GM19023 (cell line): ENCODE results near the gene SLITRK5.
A peak's percentile ranks its signal among the peaks of the same experiment; 100 is the strongest.

Experiments used
- ATAC-seq: cut with Tn5 transposase; IDR thresholded peaks from one replicate; pipeline ENCODE4 v1.9.1; 2021; ENCODE audit warnings: mild to moderate bottlenecking, moderate library complexity; ENCODE audit not compliant: unreplicated experiment

SLITRK5 gene, protein sequence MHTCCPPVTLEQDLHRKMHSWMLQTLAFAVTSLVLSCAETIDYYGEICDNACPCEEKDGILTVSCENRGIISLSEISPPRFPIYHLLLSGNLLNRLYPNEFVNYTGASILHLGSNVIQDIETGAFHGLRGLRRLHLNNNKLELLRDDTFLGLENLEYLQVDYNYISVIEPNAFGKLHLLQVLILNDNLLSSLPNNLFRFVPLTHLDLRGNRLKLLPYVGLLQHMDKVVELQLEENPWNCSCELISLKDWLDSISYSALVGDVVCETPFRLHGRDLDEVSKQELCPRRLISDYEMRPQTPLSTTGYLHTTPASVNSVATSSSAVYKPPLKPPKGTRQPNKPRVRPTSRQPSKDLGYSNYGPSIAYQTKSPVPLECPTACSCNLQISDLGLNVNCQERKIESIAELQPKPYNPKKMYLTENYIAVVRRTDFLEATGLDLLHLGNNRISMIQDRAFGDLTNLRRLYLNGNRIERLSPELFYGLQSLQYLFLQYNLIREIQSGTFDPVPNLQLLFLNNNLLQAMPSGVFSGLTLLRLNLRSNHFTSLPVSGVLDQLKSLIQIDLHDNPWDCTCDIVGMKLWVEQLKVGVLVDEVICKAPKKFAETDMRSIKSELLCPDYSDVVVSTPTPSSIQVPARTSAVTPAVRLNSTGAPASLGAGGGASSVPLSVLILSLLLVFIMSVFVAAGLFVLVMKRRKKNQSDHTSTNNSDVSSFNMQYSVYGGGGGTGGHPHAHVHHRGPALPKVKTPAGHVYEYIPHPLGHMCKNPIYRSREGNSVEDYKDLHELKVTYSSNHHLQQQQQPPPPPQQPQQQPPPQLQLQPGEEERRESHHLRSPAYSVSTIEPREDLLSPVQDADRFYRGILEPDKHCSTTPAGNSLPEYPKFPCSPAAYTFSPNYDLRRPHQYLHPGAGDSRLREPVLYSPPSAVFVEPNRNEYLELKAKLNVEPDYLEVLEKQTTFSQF

DNA sequence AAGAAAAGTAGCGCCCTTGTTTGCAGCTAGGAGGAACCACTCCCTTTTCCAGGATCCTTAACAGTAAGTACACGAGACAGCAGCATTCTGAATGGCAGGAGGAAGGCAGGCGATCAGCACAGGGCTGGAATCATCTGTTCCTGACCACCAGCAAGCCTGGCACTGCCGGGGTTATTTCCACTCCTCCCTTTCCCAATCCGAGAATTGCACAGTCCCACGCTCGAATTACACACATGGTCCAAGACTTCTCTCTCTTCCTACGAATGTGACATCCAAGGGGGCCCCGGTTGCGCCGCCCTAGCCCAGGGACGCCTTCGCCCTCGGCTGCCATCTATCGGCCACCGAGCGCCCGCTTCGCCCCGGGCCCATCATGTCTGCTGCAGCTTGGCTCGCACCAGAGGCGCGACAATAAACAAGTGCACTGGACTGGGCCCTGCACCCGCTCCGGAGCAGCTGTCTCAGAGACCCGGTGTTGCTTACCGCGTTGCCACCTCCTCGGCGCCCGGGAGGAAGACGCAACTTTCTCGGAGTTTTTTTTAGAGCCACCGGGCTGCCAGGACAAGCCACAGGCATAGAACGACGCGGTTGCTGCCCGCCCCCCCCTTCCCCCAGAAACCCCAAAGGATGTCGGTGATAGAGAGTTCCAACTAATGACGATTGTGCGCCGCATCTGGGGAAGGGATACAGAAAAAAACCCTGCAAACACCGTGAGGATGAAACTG, at the start of gene SLITRK5:
Gene SLITRK5, plus strand, starts transcription at position 341 of the 722 bp plus-strand sequence. CDS start 4,018 bp downstream, outside the sequence.
- ATAC-seq: peak; percentile 98

DNA sequence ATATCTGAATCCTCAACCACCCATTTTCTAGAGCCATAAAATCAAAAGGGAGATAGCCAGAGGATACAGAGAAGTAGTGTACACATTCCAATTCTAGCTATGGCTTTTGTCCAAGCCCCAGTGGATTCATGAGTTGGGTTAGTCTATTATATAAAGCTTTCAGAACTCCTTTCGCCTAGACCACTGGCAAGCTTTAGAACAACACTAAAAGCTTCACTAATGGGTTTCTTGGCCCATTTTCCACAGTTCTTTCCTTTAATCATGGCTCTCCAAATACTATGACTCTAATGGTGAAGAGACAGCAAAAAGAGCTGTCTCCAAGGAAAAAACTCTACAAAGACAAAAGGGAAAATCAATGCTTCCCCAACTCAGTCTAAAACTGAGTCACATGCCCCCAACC, 48.2 kb upstream of the SLITRK5 start:
- ATAC-seq: no peak

GRCh38 chr13:87656306-87656705, 14.9 kb upstream of the SLITRK5 start:
- no peak for ATAC-seq

- ATAC-seq: no peak
These were observed 9.7 kb upstream of the SLITRK5 start for GRCh38 chr13:87661471-87661870.

GRCh38 chr13:87666831-87667230, 4.3 kb upstream of the SLITRK5 start:
- ATAC-seq: no peak

- ATAC-seq: no peak
These were observed 3.5 kb upstream of the SLITRK5 start for GRCh38 chr13:87667686-87668085.

DNA sequence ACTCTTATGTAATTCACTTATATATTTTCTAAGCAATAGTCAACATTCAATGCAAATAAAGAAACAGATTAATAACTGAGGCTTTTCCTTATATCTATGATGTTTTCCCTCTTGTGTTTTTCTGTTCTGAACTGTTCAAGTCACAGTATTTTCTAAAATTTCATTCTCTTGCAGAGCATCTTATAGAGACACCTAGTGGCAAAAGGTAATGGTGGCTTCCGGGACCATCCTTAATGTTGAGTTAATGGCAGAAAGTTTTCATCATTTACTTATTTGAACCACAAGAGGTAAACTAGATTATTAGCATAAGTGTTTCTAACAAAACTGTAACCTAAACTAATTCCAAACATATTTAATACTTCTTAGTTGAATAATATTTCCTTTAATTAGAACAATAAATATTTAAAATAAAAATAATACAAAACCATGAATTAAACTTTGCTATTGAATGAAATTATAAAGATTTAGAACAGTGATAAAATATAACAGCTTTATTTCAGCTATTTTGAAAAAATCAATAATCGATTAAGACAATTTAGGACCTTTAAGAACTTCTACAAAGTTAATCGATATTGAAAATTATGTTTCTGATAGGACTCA, 1.7 kb upstream of the SLITRK5 start:
- no peak for ATAC-seq

DNA sequence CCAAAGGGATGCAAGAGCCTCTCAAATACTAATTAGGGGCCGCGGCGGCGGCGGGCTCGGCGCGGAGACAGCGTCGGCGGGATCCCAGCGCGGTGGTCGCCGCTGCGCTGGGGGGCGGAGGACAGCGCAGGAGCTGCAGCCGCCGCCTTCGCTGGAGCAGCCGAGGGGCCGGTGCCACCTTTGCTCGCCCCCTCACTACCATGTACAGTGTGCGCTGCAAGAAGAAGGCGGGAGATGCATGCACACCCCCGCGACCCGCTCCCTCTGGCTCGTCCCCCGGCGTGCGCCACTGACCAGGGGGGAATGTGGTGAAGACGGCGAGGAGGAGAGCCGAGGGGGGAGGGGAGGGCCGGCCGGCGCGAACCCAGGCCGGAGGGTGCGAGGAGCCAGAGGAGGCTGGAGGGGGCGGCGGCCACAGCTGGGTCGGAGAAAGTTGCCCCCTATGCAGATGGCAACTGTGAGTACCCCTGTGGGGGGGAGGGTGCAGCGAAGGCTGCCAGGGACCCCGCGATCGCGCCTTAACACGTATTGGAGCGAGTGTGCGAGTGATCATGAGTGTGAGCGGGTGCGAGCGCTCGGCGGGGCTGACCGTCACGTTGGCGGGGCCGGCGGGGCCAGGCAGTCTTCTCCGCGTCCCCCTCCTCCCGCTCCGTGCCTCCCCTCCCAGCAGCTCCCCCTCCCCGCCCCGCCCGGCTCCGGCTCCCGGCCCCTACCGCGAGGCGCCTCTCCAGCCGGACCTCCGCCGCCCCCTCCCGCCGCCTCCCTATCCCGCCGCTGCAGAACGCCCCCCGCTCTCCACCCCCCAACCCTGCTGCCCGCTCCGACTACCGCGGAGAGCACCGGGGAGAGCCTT, 808 bp downstream of the SLITRK5 start:
- no peak for ATAC-seq

GRCh38 chr13:87674247-87674738, 3.1 kb downstream of the SLITRK5 start:
- ATAC-seq: no peak

GRCh38 chr13:87675851-87676250, 4.7 kb downstream of the SLITRK5 start:
- no peak for ATAC-seq

- no peak for ATAC-seq
These were observed 5.3 kb downstream of the SLITRK5 start for GRCh38 chr13:87676254-87677042.

DNA sequence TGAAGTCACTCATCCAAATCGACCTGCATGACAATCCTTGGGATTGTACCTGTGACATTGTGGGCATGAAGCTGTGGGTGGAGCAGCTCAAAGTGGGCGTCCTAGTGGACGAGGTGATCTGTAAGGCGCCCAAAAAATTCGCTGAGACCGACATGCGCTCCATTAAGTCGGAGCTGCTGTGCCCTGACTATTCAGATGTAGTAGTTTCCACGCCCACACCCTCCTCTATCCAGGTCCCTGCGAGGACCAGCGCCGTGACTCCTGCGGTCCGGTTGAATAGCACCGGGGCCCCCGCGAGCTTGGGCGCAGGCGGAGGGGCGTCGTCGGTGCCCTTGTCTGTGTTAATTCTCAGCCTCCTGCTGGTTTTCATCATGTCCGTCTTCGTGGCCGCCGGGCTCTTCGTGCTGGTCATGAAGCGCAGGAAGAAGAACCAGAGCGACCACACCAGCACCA, 5.9 kb downstream of the SLITRK5 start:
- no peak for ATAC-seq

- no peak for ATAC-seq
These were observed 6.6 kb downstream of the SLITRK5 start for GRCh38 chr13:87677496-87678371.

DNA sequence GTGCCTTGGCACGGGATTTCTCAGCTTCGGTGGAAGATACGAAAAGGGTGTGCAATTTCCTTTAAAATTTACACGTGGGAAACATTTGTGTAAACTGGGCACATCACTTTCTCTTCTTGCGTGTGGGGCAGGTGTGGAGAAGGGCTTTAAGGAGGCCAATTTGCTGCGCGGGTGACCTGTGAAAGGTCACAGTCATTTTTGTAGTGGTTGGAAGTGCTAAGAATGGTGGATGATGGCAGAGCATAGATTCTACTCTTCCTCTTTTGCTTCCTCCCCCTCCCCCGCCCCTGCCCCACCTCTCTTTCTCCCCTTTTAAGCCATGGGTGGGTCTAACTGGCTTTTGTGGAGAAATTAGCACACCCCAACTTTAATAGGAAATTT, 7.2 kb downstream of the SLITRK5 start:
- no peak for ATAC-seq

GRCh38 chr13:87680298-87680697, 9.1 kb downstream of the SLITRK5 start:
- ATAC-seq: no peak

- ATAC-seq: no peak
These were observed 13.9 kb downstream of the SLITRK5 start for GRCh38 chr13:87684850-87685742.

DNA sequence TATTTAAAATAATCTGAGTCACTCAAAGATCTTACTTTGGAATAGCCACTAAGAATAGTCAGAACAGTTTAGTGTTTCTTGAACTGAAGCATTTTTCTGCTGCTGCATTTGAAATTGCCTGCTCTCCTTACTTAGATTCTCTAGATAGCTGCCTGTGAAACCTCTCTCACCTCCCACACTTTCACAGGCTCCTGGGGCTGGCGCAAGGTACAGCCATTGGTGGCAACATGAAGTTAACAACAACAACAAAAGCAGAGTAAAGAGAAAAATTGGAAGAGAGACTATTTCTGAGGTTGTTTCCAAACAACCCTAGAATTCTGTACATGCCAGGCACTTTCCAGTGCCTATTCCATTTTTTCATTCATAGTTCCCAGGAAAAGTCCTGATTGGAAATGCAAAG, 25.3 kb downstream of the SLITRK5 start:
- ATAC-seq: no peak
